ENCODE data around the gene DRD1.

Gene DRD1

DNA sequence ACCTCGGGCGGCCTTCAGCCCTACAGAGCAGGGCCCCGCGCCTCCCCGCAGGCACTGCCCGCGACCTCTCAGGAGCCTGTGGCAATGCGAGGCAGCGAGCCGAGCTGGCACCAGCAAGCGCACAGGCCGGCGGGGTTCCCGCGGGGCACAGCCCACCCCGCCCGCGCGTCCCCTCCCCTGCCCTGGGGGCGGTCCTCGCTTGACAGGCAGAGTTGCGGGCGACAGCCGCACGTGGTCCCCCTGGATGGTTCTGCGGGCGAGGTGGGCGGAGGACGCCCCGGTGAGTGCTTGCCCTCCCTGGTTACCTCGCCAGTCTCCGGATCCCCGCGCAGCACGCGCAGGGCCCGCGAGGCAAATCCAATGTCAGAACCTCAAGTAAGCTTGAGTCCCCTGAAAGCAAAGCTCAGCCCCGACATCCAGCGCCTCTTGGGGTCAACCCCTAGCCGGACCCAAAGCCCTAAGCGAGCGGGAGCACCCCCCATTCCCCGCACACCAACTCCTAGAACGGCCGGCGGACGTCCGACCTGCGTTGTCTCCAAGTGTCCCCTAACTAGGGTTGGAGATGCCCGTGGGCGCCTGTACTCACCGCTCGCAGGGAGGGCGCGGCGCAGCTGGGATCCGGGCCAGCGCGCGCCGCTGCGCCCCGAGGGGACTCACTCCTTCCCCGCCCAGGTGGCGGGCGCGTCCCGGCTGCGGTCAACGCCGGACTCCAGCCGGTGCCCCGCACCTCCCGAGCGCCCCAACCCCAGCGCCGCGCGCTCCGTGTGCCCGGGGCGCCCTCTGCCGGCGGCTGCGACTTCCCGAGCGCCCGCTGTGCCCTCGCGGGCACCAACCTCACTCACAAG, at the start of gene DRD1:
Gene DRD1 (minus strand): TSS at position 123 of the 845 bp plus-strand sequence. CDS start 1,083 bp downstream, outside the sequence.
- DNase-seq: peak in 31 of 51 donors; percentile 5 to 76 (median 23)

GRCh38 chr5:175493726-175494125, 49.7 kb upstream of the DRD1 start:
- DNase-seq: no peak

DNA sequence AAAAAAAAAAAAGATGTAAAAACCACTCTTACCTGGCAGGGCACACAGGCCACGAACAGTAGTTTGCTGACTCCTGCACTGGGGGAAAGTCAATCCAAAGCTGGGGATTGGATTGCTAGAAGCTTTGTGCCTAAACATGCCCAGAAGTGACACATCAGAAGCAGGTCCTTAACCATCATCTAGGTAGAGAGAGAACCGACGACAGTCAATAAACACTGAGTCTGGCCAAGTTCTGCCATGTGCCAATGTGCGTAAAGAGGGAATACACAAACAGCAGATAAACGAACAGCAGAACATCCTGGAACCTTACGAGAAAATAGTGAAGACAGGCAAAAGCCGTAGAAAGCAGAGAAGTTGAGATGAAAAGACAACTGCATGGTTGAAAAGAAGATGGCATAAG, 49.3 kb upstream of the DRD1 start:
- no peak for DNase-seq

DNA sequence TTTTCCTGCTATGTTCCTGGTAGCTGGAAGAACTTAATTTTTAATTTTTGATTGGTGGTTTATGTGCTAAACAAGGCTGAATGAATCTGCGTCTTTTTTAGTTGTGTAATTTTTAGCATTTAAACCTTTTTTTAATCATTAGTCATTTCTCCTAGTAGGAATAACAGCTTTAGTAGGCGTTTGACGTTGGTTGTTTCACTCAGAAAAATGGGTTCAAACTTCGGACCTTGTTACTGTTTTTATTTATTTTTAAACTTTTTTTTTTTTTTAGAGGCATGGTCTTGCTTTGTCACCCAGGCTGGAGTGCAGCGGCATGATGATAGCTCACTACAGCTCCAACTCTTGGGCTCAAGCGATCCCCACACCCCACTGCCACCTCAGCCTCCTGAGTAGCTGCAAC, 47.2 kb upstream of the DRD1 start:
- DNase-seq: no peak

DNA sequence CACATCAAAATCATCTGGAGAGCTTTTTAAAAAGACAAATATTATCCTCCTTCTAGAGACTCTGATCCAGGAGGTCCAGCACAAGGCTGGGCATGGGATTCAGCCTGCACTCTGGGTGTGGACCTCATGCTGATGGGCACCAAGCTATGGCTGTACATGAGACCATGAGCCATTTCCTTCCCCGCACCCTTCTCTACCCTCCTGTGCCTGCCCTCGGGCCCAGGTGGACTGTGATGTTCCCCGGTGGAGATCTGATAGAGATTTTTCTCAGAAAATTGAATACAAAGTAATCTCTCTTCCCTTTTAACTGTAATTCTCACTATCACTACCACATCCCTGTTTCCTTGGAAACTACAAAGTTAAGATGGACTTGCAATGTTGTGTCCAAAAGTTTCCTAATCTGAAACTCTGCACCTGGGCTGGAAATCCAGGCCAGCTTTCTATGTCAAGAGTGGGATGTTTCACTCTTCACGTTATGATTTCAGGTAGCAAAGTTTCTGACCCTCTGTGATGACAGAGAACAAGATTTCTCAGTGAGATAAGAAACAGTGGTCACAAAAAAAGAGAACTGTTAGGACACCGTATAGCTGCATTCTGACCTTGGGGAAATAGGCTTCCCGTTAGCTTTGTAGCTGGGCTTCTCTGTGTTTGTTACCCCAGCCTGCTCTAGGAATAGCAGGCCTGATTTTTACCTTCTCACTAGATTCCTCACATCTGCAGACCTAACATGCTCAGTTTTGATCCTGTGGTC, 45.9 kb upstream of the DRD1 start:
- DNase-seq: no peak

GRCh38 chr5:175487514-175488222, 43.7 kb upstream of the DRD1 start:
- no peak for DNase-seq

DNA sequence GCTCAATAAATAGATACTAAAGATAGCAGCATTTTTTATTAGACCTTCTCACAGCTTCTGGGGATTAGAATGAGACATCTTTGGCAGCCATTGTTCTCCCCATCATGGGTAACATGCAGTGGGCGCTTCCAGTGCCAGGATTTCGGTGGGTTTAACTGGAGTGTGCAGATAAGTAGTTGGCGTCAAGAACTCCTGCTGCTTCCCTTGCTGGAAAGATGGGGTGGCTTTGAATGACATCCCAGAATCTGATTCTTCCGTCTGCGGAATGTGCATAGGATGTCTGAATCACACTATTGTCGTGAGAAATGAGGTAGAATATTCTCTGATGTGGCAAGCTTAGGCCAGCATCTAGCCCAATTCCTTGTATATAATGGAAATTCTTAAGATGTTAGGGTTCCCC, 41.6 kb upstream of the DRD1 start:
- no peak for DNase-seq

DNA sequence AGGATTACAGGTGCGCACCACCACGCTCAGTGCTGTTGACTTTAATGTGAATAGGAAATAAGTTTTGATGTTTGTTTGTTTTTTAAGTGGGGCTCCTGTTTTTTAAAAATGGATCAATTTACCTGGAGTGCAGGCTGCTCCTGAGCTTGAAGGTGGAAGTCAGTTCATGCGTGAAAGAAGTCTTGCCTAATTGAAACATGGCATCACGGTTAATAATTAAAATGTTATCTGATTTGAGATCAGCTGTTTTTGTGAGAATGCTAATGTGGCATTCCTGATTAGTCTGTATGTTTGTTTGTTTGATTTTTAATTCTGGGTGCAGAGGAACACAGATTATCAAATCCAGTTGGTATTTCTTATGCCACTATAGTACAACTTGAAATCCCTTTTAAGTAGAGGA, 40.8 kb upstream of the DRD1 start:
- no peak for DNase-seq

DNA sequence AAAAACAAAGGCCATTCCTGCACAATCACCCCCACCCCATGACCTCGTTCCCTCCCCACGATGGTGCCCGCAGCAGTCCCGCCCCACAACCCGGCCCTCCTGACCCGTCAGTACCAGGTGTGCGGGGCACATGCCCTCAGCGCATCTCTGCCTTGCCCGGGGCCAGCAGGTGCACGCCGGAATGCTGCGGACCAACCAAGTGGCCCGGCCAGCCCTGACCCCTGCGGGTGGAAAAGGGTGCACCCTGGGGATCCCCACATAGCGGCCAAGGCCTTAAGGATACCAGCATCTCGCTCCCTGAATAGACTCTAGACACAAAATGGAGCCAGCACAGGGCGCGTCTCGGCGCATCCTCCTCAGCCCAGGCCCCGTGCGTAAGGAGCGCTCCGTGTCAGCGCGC, 40.3 kb upstream of the DRD1 start:
- DNase-seq: no peak

DNA sequence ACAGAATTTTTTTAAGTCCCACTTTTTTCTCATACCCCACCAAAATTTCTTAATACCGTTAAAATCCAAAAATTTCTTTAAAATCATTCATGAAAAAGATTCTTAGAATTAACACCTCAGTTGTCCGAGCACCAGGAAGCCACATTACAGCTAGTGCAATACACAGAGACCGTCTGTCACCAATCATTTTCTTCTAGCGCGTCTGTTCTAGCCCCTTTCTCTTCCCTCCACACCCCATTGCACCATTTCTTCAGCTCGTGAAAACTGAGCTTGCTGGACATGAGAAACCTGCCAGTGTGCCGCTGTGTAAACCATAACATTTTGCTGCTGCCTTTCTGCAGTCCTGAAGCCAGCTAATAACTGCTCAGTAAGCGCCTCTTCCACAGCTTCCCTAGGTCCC, 39.4 kb upstream of the DRD1 start:
- no peak for DNase-seq

- no peak for DNase-seq
Measured at GRCh38 chr5:175479125-175479881, 35.3 kb upstream of the DRD1 start.

DNA sequence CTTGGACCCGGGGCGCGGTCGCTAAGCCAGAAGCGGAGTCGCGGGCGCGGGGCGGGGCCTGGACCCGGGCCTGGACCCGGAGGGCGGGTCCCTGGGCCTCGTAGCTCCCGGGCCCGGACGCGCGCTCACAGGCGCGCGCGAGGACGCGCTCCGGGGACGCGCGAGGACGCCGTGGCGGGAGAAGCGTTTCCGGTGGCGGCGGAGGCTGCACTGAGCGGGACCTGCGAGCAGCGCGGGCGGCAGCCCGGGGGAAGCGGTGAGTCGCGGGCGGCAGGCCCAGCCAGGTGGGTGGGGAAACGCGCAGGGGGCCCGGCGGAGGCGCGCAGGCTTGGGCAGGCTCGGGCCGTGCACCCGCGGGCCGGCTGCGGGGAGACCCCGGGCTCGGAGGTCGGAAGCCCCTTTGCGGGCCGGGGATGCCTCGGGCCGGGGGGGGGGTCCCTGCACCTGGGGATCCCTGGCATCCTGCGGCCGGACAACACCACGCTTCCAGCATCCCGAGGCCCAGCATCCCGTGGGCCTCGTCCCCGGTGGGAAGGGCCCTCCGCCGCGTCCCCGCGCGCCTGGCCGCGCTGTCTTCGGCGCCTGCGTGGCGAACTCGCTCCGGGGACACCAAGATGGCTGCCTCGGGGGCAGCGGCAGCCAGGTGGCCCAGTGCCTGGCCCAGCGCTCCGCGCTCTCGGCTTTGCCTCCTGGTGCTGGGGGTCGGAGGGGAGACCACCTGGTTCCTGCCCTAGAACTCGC, 34.6 kb upstream of the DRD1 start, which contains the start of gene SFXN1:
Gene SFXN1 (plus strand): TSS at position 177 of the 741 bp plus-strand sequence. CDS start 13,544 bp downstream, outside the sequence.
- DNase-seq: peak; percentile 17 to 89 (median 73)

DNA sequence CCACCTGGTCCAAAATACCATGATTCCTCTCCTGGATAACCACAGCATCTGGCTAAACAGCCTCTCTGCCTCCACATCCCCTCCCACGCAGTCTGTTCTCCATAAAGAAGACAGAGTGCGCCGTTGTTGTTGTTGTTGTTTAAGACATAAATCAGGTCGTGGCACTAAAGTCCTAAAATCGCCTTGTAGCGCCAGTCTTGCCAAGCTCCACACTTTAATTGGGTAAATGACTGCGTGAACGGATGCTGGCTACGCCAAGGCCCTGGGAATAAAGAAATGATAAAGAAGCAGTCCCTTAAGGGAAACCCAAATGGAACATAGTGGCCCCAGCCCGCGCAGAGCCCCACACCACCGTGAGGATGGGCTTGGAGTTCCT, 34.0 kb upstream of the DRD1 start:
- no peak for DNase-seq

DNA sequence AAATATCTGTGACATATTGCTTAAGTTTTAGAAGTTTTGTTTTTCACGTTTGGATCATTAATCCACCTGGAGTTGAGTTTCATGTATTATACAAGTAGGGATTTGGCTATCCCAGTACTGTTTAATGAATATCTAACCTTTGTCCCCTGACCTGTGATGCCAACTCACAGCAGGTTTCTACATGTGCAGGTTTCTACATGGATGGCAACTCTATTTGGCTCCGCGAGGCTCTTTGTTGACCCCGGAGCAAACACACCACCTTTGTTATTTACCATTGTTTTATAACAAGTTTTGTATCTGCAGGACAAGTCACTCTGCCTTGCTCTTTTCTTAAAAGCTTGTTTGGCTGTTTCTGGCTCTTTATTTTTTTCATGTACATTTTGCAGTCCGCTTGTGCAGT, 33.5 kb upstream of the DRD1 start:
- DNase-seq: no peak

- no peak for DNase-seq
Measured at GRCh38 chr5:175475248-175475647, 31.3 kb upstream of the DRD1 start.

GRCh38 chr5:175472378-175472777, 28.4 kb upstream of the DRD1 start:
- no peak for DNase-seq

DNA sequence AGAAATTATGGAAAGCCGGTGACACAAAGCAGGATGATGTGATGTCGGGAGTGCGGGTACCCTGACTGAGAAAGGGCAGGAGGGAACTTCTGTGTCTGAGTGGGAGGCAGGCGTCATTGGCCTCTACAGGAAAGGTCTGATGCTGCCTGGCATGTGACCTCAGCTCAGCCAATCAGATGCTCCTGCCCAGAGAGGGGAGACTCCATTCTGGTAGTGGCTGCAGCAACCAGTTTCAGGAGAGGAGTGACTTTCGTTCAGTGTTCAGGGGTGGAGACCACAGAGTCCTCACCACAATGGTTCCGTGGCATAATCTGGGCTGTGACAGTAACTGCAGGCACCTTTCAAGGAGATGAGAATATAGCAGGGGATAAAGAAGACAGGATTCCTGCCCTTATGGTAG, 27.6 kb upstream of the DRD1 start:
- DNase-seq: no peak

DNA sequence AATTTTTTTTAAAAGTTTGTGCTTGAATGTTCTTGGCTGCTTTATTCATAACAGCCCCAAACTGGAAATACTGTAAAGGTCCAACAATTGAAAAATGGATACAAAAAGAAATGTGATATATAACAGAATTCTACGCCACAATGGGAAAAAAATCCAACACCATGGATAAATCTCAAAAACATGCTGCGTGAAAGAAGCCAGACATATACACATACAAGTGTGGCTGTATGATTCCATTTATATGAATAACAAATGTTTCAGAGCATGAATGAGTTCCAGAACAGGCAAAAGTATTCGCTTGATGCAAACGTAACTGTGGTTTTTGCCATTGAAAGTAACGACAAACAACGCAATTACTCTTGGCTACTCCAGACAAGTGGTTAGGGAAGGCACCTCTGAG, 27.2 kb upstream of the DRD1 start:
- DNase-seq: no peak

- DNase-seq: peak in 4 of 51 donors; percentile 4 to 21 (median 12)
Measured at GRCh38 chr5:175470781-175471180, 26.8 kb upstream of the DRD1 start.

GRCh38 chr5:175469916-175470315, 25.9 kb upstream of the DRD1 start:
- DNase-seq: no peak

- no peak for DNase-seq
Measured at GRCh38 chr5:175468892-175469291, 24.9 kb upstream of the DRD1 start.

Data from hypothalamus (tissue), 51 donors.